Fibroblast of the aortic adventitia (primary cell): Measurements from ENCODE around the gene MED9. TPM values are rescaled to one million over a fixed set of nuclear protein-coding genes. Genes with fewer than 3 reads are reported as not detected.

Source experiments
- DNase-seq: peaks from one replicate; pipeline ENCODE4 v3.0.0-alpha.2; 2010; ENCODE audit warnings: low read depth
- H3K4me3 ChIP-seq: 2 replicates; pipeline ENCODE4 v1.5.1; 2011; ENCODE audit warnings: low read depth, mild to moderate bottlenecking, control low read depth, low read length, moderate library complexity
- CTCF ChIP-seq: IDR thresholded peaks from 2 replicates; pipeline ENCODE4 v1.5.1; 2011; ENCODE audit warnings: mild to moderate bottlenecking, low read length, control low read depth, inconsistent platforms; ENCODE audit not compliant: insufficient read depth
- total RNA-seq: library from RNA; depleted of rRNA; stranded (reverse); fragments of >200 nt; gene quantifications from 2 replicates; pipeline ENCODE4 v1.2.3, GENCODE V29; 2012; ENCODE audit warnings: low replicate concordance

MED9 gene
- total RNA-seq, 1 donor = 10.9 TPM

- DNase-seq = no peak
- H3K4me3 ChIP-seq = no peak overlapping the region
- no peak for TF ChIP-seq CTCF
These were observed 50.7 kb downstream of the MED9 start for GRCh38 chr17:17527534-17527933.

- no peak for TF ChIP-seq CTCF
- no peak for DNase-seq
- no peak overlapping the region for H3K4me3 ChIP-seq
These were observed 51.2 kb downstream of the MED9 start for GRCh38 chr17:17527956-17528500.

GRCh38 chr17:17528696-17529652 lies 52.2 kb downstream of the MED9 start:
- no peak overlapping the region for H3K4me3 ChIP-seq
- no peak for DNase-seq
- no peak for TF ChIP-seq CTCF

GRCh38 chr17:17531156-17531555 lies 54.4 kb downstream of the MED9 start:
- H3K4me3 ChIP-seq = no peak overlapping the region
- TF ChIP-seq CTCF = no peak
- no peak for DNase-seq

- H3K4me3 ChIP-seq = no peak overlapping the region
- TF ChIP-seq CTCF = no peak
- no peak for DNase-seq
These were observed 56.2 kb downstream of the MED9 start for GRCh38 chr17:17532991-17533390.

- H3K4me3 ChIP-seq = no peak overlapping the region
- DNase-seq = no peak
- TF ChIP-seq CTCF = no peak
These were observed 57.2 kb downstream of the MED9 start for GRCh38 chr17:17533901-17534441.
